ENCODE measurements around the gene B3GALT2. TPM values are rescaled to one million over a fixed set of nuclear protein-coding genes. Genes with fewer than 3 reads are reported as not detected.

Gene B3GALT2
- total and polyA plus RNA-seq, 12 donors = 19.0 to 102 (median 49.3) TPM

GRCh38 chr1:193184776-193185175 is 1.6 kb downstream of the B3GALT2 start:
- H3K27ac ChIP-seq = peak overlapping the region in 9 of 10 donors; percentile 32 to 81 (median 75)
- intact Hi-C loops (cut with DNase I) = loop anchor here in 7 of 10 donors (5.0 to 10.0 kb wide), 9 partner anchors 150 to 1113 kb away; no protein-coding TSS in a partner anchor
- H3K4me1 ChIP-seq = peaks cover 0 to 77% (median 32%) of the 10 kb centered on the region in 9 donors
- no peak for TF ChIP-seq CTCF (IDR thresholded peaks at IDR 0.05)
- H3K9me3 ChIP-seq = no peaks in the 10 kb centered on the region
- no peaks in the 10 kb centered on the region for H3K27me3 ChIP-seq
- peak overlapping the region; percentile 26 to 55 (median 46) for H3K4me3 ChIP-seq
- no peak for ATAC-seq
- H3K36me3 ChIP-seq = no peaks in the 10 kb centered on the region
- 51 to 60% methylated on average over 1 of the region's 1 CpG for WGBS, 2 donors
- DNase-seq = no peak

- WGBS, 2 donors = 0 to 6% methylated on average over 2 of the region's 2 CpGs
- Histone ChIP-seq H3K36me3 (no peaks in the 10 kb centered on the region), H3K4me3 (peak overlapping the region in 9 of 10 donors; percentile 30 to 55 (median 49)), H3K27ac (peak overlapping the region in 6 of 10 donors; percentile 1 to 81 (median 42)), H3K27me3 (no peaks in the 10 kb centered on the region), H3K4me1 (peaks cover 0 to 78% (median 31%) of the 10 kb centered on the region in 9 donors), H3K9me3 (no peaks in the 10 kb centered on the region)
- peak; percentile 73 to 92 (median 83) for TF ChIP-seq CTCF (IDR thresholded peaks at IDR 0.05)
- DNase-seq = peak in 1 of 2 donors; percentile 17
- ATAC-seq = peak in 4 of 8 donors; percentile 55 to 63 (median 56)
- intact Hi-C loops (cut with DNase I) = loop anchor here in 7 of 10 donors (5.0 to 10.0 kb wide), 7 partner anchors 152 to 1114 kb away; no protein-coding TSS in a partner anchor
Measured at GRCh38 chr1:193183019-193183627, 3.3 kb downstream of the B3GALT2 start.

- ATAC-seq = peak in 3 of 8 donors; percentile 41 to 59 (median 52)
- WGBS, 2 donors = 39 to 52% methylated on average over 2 of the region's 2 CpGs
- intact Hi-C loops (cut with DNase I) = loop anchor here in 7 of 10 donors (5.0 to 10.0 kb wide), 7 partner anchors 153 to 1115 kb away; no protein-coding TSS in a partner anchor
Measured at GRCh38 chr1:193181985-193182384, 4.4 kb downstream of the B3GALT2 start.

More at GRCh38 chr1:193181985-193182384, 4.4 kb downstream of the B3GALT2 start:
- no peak for TF ChIP-seq CTCF (IDR thresholded peaks at IDR 0.05)
- Histone ChIP-seq H3K4me3 (peak overlapping the region in 8 of 10 donors; percentile 1 to 55 (median 50)), H3K27ac (peak overlapping the region in 4 of 10 donors; percentile 8 to 22 (median 17)), H3K4me1 (peaks cover 0 to 70% (median 25%) of the 10 kb centered on the region in 9 donors), H3K36me3 (no peaks in the 10 kb centered on the region), H3K27me3 (no peaks in the 10 kb centered on the region), H3K9me3 (no peaks in the 10 kb centered on the region)
- DNase-seq = peak in 1 of 2 donors; percentile 25
